ENCODE measurements around the gene FICD. TPM values are rescaled to one million over a fixed set of nuclear protein-coding genes. Genes with fewer than 3 reads are reported as not detected.

Gene FICD
- total RNA-seq, 4 donors from 2014 or later, result 1.6 to 4.0 (median 2.1) TPM

DNA sequence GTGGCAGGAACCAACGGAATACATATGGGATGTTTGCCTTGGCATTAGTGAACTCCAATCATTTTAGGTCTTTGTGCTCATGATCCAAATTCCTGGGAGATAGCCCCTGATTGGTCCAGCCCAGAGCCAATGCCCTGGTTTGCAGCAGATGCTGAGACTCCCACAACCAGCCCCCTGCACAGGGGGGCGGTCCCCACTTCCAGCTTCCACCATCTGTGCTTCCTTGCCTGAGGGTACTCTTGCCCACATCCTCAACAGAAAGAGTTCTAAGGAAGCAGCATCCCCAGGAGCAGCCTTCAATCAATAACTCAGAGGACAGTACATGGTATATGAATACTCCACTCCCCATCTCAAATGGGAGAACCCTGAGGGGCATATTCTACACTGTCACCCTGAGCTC lies 39.7 kb upstream of the FICD start:
- TF ChIP-seq POLR2A (IDR thresholded peaks at IDR 0.05) (no peak), CTCF (IDR thresholded peaks at IDR 0.05) (no peak)
- Histone ChIP-seq H3K36me3 (no peaks in the 10 kb centered on the region), H3K27ac (no peak overlapping the region), H3K27me3 (peaks cover 0 to 28% (median 0%) of the 10 kb centered on the region in 4 donors), H3K9me3 (no peaks in the 10 kb centered on the region), H3K4me1 (no peaks in the 10 kb centered on the region), H3K4me3 (no peak overlapping the region)
- intact Hi-C loops (cut with DNase I), result no loop called here
- whole genome bisulfite sequencing, 2 donors, result 31 to 50% methylated on average over 1 of the region's 2 CpGs
- no peak for DNase-seq

- WGBS, 2 donors, result 75 to 78% methylated on average over 10 to 11 of the region's 11 CpGs
- no peak for DNase-seq
- Histone ChIP-seq H3K4me1 (no peaks in the 10 kb centered on the region), H3K4me3 (no peak overlapping the region), H3K36me3 (no peaks in the 10 kb centered on the region), H3K27me3 (peaks cover 0 to 38% (median 0%) of the 10 kb centered on the region in 4 donors), H3K27ac (no peak overlapping the region), H3K9me3 (no peaks in the 10 kb centered on the region)
- TF ChIP-seq CTCF (IDR thresholded peaks at IDR 0.05), result no peak
- no peak for TF ChIP-seq POLR2A (IDR thresholded peaks at IDR 0.05)
- intact Hi-C loops (cut with DNase I), result no loop called here
Measured at GRCh38 chr12:108477055-108477880, 37.8 kb upstream of the FICD start.

- H3K4me1 ChIP-seq, result peaks cover 0 to 2% (median 0%) of the 10 kb centered on the region in 3 donors
- no peak overlapping the region for H3K27ac ChIP-seq
- no peak for DNase-seq
- H3K4me3 ChIP-seq, result no peak overlapping the region
- intact Hi-C loops (cut with DNase I), result no loop called here
- H3K9me3 ChIP-seq, result no peaks in the 10 kb centered on the region
- peaks cover 0 to 40% (median 0%) of the 10 kb centered on the region in 4 donors for H3K27me3 ChIP-seq
- 70 to 78% methylated on average over 6 of the region's 6 CpGs for WGBS, 2 donors
- H3K36me3 ChIP-seq, result no peaks in the 10 kb centered on the region
- TF ChIP-seq POLR2A (IDR thresholded peaks at IDR 0.05) (no peak), CTCF (IDR thresholded peaks at IDR 0.05) (no peak)
Measured at GRCh38 chr12:108477881-108478259, 37.2 kb upstream of the FICD start.

DNA sequence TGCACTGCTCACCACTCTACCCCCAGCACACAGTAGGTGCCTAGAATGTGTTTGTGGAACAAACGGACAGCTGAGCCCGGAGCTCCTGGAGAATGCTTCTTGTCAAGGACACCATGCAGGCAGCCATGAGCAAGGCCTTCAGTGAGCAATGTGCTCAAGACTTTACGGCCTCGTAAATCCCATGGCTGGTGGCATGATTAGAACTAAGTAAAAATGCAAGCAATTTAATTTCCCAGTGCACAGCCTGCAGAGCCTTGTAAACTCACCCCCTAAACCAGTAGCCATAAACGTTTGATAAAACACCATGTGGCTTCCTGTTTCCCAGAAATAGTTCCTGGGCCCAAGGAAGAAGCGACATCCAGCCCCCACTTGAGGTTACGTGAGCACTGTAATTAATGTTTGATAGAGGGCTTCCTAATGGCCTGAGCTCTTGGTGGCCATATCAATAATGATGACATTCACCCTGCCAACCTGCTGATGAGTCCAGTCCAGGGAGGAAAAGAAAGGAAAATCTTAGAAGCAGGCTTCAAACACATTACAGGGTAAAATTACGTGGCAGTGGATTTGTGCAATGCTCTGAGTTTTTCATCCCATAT lies 36.4 kb upstream of the FICD start:
- TF ChIP-seq CTCF (IDR thresholded peaks at IDR 0.05) (no peak), POLR2A (IDR thresholded peaks at IDR 0.05) (no peak)
- intact Hi-C loops (cut with DNase I), result no loop called here
- 74 to 80% methylated on average over 6 to 7 of the region's 8 CpGs for WGBS, 2 donors
- DNase-seq, result no peak
- no peak overlapping the region for H3K27ac ChIP-seq
- H3K4me1 ChIP-seq, result peaks cover 0 to 10% (median 0%) of the 10 kb centered on the region in 3 donors
- H3K27me3 ChIP-seq, result peaks cover 0 to 41% (median 0%) of the 10 kb centered on the region in 4 donors
- H3K4me3 ChIP-seq, result no peak overlapping the region
- no peaks in the 10 kb centered on the region for H3K9me3 ChIP-seq
- H3K36me3 ChIP-seq, result no peaks in the 10 kb centered on the region

DNA sequence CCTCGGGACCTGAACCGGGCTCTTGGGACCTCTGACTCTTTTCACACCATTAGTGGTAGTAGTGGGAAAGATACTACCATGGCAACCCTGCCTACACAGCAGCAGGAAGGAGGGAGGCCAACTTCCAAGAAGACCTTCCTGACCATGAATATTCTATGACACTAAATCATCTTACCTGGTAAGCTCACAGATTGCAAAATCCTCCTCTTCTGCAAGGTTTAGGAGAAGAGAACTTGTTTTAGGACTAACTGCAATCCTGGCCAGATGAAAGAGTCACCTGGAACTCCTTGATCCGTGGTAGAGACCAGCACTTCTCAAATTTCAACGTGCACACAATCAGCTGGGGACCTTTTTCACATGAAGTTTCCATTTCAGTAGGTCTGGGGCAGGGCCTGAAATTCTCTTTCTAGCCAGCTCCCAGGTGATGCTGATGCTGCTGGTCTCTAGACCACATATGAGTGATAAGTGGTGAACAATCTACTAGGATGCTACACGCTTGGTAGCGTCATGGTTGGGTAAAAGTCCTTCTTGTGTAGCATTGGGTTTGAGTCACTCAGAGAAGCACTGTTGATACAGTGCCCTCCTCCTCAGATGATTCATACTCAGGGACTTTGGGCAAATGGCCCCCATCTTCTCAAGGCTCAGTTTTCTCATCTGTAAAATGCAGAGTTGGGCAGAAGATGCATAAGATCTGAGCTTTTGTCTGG lies 35.6 kb upstream of the FICD start:
- 64 to 66% methylated on average over 5 to 6 of the region's 6 CpGs for WGBS, 2 donors
- Histone ChIP-seq H3K36me3 (no peaks in the 10 kb centered on the region), H3K9me3 (no peaks in the 10 kb centered on the region), H3K27me3 (peaks cover 0 to 40% (median 0%) of the 10 kb centered on the region in 4 donors), H3K4me1 (peaks cover 0 to 17% (median 0%) of the 10 kb centered on the region in 3 donors), H3K4me3 (no peak overlapping the region), H3K27ac (no peak overlapping the region)
- no peak for TF ChIP-seq POLR2A (IDR thresholded peaks at IDR 0.05)
- TF ChIP-seq CTCF (IDR thresholded peaks at IDR 0.05), result no peak
- intact Hi-C loops (cut with DNase I), result no loop called here
- no peak for DNase-seq
